SK-N-SH (cell line): ENCODE data around the gene LRMDA. TPM values are rescaled to one million over a fixed set of nuclear protein-coding genes. Genes with fewer than 3 reads are reported as not detected.

Source experiments
- CTCF ChIA-PET: fragments of 300-600, 350-600 bp; formaldehyde crosslinking; extraction: SDS; loops from one replicate; lab custom pipeline; 2021; lab: Yijun Ruan, JAX
- POLR2A ChIA-PET: fragments of 350-600 bp; sonication (Branson Sonifier 250); formaldehyde crosslinking; extraction: SDS; loops from one replicate; lab custom pipeline; 2020; ENCODE audit warnings: antibody characterized with exemption, inconsistent platforms; lab: Yijun Ruan, JAX
- DNase-seq: peaks from one replicate; pipeline ENCODE4 v3.0.0; 2012
- H2AFZ ChIP-seq: fragments of 200-600 bp; sonication (generic); 2 replicates; pipeline ENCODE4 v1.8.1; 2016; ENCODE audit warnings: antibody characterized with exemption, mild to moderate bottlenecking, low read depth
- H3F3A ChIP-seq: fragments of 200-600 bp; sonication (generic); replicated peaks from 2 replicates; pipeline ENCODE3; 2016; ENCODE audit warnings: antibody characterized with exemption, mild to moderate bottlenecking; ENCODE audit not compliant: insufficient read depth
- H3K27ac ChIP-seq, 2 experiments: fragments of 200-500 bp in 1 of 2; fragments of 200-600 bp in 1 of 2; sonication (Bioruptor generic) in 1 of 2; sonication (generic), shearing (Covaris generic) in 1 of 2; 2 replicates each; pipeline versions ENCODE4 v1.5.1 to v1.6.1; 2014 to 2016; ENCODE audit warnings: low read depth in 2 of 2, inconsistent platforms in 1 of 2, low read length in 1 of 2, mild to moderate bottlenecking in 1 of 2, mixed read lengths in 1 of 2
- H3K27me3 ChIP-seq: fragments of 200-600 bp; sonication (generic), shearing (Covaris generic); 2 replicates; pipeline ENCODE4 v1.6.1; 2016; ENCODE audit warnings: mixed run types; ENCODE audit not compliant: insufficient read depth
- H3K36me3 ChIP-seq, 2 experiments: fragments of 200-500 bp in 1 of 2; fragments of 200-600 bp in 1 of 2; sonication (Bioruptor generic) in 1 of 2; sonication (generic) in 1 of 2; replicated peaks in 1 of 2; 2 replicates each; pipeline versions ENCODE3 to v1.5.1; 2014 to 2016; ENCODE audit warnings: low read length in 1 of 2, mild to moderate bottlenecking in 1 of 2; ENCODE audit not compliant: insufficient read depth in 2 of 2, control insufficient read depth in 1 of 2
- H3K4me1 ChIP-seq, 2 experiments: fragments of 200-500 bp in 1 of 2; fragments of 200-600 bp in 1 of 2; sonication (Bioruptor generic) in 1 of 2; sonication (generic), shearing (Covaris generic) in 1 of 2; 2 replicates each; pipeline versions ENCODE4 v1.5.1 to v1.6.1; 2014 to 2016; ENCODE audit warnings: low read depth in 1 of 2, low read length in 1 of 2, mixed run types in 1 of 2; ENCODE audit not compliant: insufficient read depth in 2 of 2, control insufficient read depth in 1 of 2
- H3K4me2 ChIP-seq: fragments of 200-600 bp; sonication (generic), shearing (Covaris generic); 2 replicates; pipeline ENCODE4 v1.6.1; 2017; ENCODE audit warnings: mixed run types
- H3K4me3 ChIP-seq, 2 experiments: fragments of 200-500 bp in 1 of 2; fragments of 200-600 bp in 1 of 2; sonication (Bioruptor generic) in 1 of 2; sonication (generic), shearing (Covaris generic) in 1 of 2; 2 replicates each; pipeline versions ENCODE4 v1.5.1 to v1.8.1; 2014 to 2016; ENCODE audit warnings: low read depth in 2 of 2, inconsistent platforms in 1 of 2, low read length in 1 of 2, mild to moderate bottlenecking in 1 of 2, mixed read lengths in 1 of 2, moderate library complexity in 1 of 2
- H3K79me2 ChIP-seq: fragments of 200-600 bp; sonication (generic); 2 replicates; pipeline ENCODE4 v1.8.1; 2017; ENCODE audit warnings: mild to moderate bottlenecking; ENCODE audit not compliant: insufficient read depth
- H3K9ac ChIP-seq: fragments of 200-600 bp; sonication (generic); 2 replicates; pipeline ENCODE4 v1.6.1; 2017; ENCODE audit warnings: mixed run types
- H3K9me2 ChIP-seq: fragments of 200-600 bp; sonication (generic); 2 replicates; pipeline ENCODE4 v1.6.1; 2017; ENCODE audit warnings: mixed run types
- H3K9me3 ChIP-seq: fragments of 200-600 bp; sonication (generic); 2 replicates; pipeline ENCODE4 v1.6.1; 2017; ENCODE audit warnings: mixed run types, mild to moderate bottlenecking, moderate library complexity
- H4K20me1 ChIP-seq: fragments of 200-600 bp; sonication (generic); 2 replicates; pipeline ENCODE4 v1.6.1; 2017; ENCODE audit warnings: mild to moderate bottlenecking, mixed run types; ENCODE audit not compliant: insufficient read depth
- EP300 ChIP-seq, 2 experiments: IDR thresholded peaks; 2 replicates each; pipeline versions ENCODE4 v1.4.0 to v1.6.1; 2012; ENCODE audit warnings: borderline replicate concordance in 1 of 2, low read depth in 1 of 2, low read length in 1 of 2
- EZH2phosphoT487 ChIP-seq: fragments of 200-600 bp; sonication (generic); IDR thresholded peaks from 2 replicates; pipeline ENCODE4 v1.6.1; 2017; ENCODE audit warnings: low read depth, mixed run types, mild to moderate bottlenecking, antibody characterized with exemption, moderate library complexity, borderline replicate concordance
- FOXJ3 ChIP-seq: sonication (generic); formaldehyde crosslinking; IDR thresholded peaks from 2 replicates; pipeline ENCODE4 v1.5.1; 2020; ENCODE audit warnings: mild to moderate bottlenecking, missing genetic modification reagents
- FOXM1 ChIP-seq: IDR thresholded peaks from 2 replicates; pipeline ENCODE4 v1.4.0; 2012; ENCODE audit warnings: low read depth, mild to moderate bottlenecking
- NFIC ChIP-seq: IDR thresholded peaks from 2 replicates; pipeline ENCODE4 v1.4.0; 2012; ENCODE audit warnings: borderline replicate concordance
- SIN3A ChIP-seq: IDR thresholded peaks from 2 replicates; pipeline ENCODE4 v1.6.1; 2012; ENCODE audit warnings: low read depth, mild to moderate bottlenecking, low read length, moderate library complexity, borderline replicate concordance
- TCF12 ChIP-seq: IDR thresholded peaks from 2 replicates; pipeline ENCODE4 v1.4.0; 2012
- TEAD4 ChIP-seq: IDR thresholded peaks from 2 replicates; pipeline ENCODE4 v1.4.0; 2012; ENCODE audit warnings: mild to moderate bottlenecking, borderline replicate concordance; ENCODE audit not compliant: insufficient read depth
- WGBS: methylation state at CpG from one replicate; pipeline ENCODE4 v1.1.6; 2017; ENCODE audit warnings: low lambda C conversion rate; 5-methylcytosine and 5-hydroxymethylcytosine counted together
- polyA plus RNA-seq, 3 experiments: library from polyadenylated mRNA; depleted of rRNA; stranded (reverse); fragments of >200 nt; gene quantifications; 2 replicates each; pipeline ENCODE4 v1.2.3, GENCODE V29; 2012
- TF ChIP-seq, protein P1 (sequence below): IDR thresholded peaks from 2 replicates; pipeline ENCODE4 v1.6.1; 2012; ENCODE audit warnings: mild to moderate bottlenecking, low read depth, low read length, moderate library complexity

The LRMDA gene
- polyA plus RNA-seq, 1 of the 3 experiments (the other 2 are of a cell fraction): 0.95 TPM

DNA sequence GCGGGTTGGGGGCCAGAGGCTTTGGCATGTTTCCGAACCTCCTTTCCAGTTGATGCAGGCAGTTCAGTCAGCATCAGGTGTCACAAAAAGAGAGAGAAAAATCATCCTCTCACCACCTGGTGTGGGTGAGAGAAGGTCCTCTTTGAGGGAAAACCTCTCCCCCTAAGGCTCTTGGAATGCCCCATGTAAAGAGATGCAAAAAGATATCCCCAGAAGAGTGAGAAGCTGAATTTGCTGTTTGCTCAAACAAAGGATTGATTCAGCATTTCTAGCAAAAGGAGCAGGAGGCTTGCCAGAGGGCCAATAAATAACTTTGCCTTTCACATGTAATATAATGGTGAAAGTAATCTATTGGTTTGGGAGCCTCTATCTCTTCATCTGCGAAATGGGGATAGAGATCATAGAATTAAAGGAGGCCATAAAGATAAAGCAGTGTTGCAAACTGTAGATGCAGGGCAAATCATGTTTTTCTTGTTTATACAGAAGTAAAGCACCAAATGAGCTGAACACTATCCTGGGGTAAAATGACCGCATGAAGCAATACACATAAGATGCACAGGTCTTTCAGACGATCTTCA, 425.9 kb downstream of the LRMDA start:
- 82% methylated on average over 5 of the region's 5 CpGs for WGBS
- ChIA-PET CTCF (no interaction called here), POLR2A (no interaction called here)
- Histone ChIP-seq H3K27ac (no peak overlapping the region), H3K4me2 (no peak overlapping the region), H3K9me2 (no peaks in the 10 kb centered on the region), H3K79me2 (no peaks in the 10 kb centered on the region), H2AFZ (no peak overlapping the region), H3K27me3 (no peaks in the 10 kb centered on the region), H3K9me3 (no peaks in the 10 kb centered on the region), H3K9ac (no peak overlapping the region), H3F3A (no peaks in the 10 kb centered on the region), H3K4me1 (no peaks in the 10 kb centered on the region), H3K36me3 (no peaks in the 10 kb centered on the region), H4K20me1 (no peaks in the 10 kb centered on the region), H3K4me3 (no peak overlapping the region)
- DNase-seq: no peak
- TF ChIP-seq FOXM1: no peak
- TF ChIP-seq EZH2phosphoT487: no peak

DNA sequence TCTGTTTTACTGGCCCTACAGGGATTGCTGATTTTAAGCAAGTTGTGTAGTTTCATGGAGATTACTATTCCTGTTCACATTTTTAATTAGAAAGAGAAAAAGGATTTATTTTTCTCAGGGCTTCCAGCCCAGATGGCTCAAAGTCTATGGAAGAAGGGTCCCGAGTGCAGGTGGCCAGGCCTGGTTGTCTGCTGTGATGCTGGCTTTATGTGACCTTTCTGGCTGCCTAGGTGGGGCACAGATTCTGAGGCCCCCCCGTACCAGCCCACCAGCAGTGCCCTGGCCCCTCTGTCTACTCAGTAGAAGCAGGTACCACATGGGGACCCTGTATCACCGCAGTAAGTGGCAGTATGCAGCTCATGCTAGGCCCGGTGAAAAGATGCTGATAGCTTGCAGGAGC, 426.5 kb downstream of the LRMDA start:
- Histone ChIP-seq H3K9me2 (no peaks in the 10 kb centered on the region), H2AFZ (no peak overlapping the region), H3K9me3 (no peaks in the 10 kb centered on the region), H3K4me3 (no peak overlapping the region), H3K4me1 (no peaks in the 10 kb centered on the region), H3K9ac (no peak overlapping the region), H3K79me2 (no peaks in the 10 kb centered on the region), H3K4me2 (no peak overlapping the region), H3F3A (no peaks in the 10 kb centered on the region), H3K27me3 (no peaks in the 10 kb centered on the region), H4K20me1 (no peaks in the 10 kb centered on the region), H3K36me3 (no peaks in the 10 kb centered on the region), H3K27ac (no peak overlapping the region)
- TF ChIP-seq, protein P1, sequence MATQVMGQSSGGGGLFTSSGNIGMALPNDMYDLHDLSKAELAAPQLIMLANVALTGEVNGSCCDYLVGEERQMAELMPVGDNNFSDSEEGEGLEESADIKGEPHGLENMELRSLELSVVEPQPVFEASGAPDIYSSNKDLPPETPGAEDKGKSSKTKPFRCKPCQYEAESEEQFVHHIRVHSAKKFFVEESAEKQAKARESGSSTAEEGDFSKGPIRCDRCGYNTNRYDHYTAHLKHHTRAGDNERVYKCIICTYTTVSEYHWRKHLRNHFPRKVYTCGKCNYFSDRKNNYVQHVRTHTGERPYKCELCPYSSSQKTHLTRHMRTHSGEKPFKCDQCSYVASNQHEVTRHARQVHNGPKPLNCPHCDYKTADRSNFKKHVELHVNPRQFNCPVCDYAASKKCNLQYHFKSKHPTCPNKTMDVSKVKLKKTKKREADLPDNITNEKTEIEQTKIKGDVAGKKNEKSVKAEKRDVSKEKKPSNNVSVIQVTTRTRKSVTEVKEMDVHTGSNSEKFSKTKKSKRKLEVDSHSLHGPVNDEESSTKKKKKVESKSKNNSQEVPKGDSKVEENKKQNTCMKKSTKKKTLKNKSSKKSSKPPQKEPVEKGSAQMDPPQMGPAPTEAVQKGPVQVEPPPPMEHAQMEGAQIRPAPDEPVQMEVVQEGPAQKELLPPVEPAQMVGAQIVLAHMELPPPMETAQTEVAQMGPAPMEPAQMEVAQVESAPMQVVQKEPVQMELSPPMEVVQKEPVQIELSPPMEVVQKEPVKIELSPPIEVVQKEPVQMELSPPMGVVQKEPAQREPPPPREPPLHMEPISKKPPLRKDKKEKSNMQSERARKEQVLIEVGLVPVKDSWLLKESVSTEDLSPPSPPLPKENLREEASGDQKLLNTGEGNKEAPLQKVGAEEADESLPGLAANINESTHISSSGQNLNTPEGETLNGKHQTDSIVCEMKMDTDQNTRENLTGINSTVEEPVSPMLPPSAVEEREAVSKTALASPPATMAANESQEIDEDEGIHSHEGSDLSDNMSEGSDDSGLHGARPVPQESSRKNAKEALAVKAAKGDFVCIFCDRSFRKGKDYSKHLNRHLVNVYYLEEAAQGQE: no peak
- TF ChIP-seq NFIC (no peak), TEAD4 (no peak), FOXJ3 (no peak), SIN3A (no peak), TCF12 (no peak), EP300 (IDR thresholded peaks at IDR 0.05; ENCODE audit: borderline replicate concordance in 1 of 2, low read depth in 1 of 2, low read length in 1 of 2) (no peak)
- ChIA-PET CTCF (no interaction called here), POLR2A (no interaction called here)
- no peak for DNase-seq
- WGBS: 60% methylated on average over 2 of the region's 4 CpGs
